ENCODE data around the gene PRKACA. TPM values are rescaled to one million over a fixed set of nuclear protein-coding genes. Genes with fewer than 3 reads are reported as not detected.
A peak's percentile ranks its signal among the peaks of the same experiment; 100 is the strongest.
"Not testable (repeated sequence)": the region's sequence is repeated elsewhere in the genome, so short reads cannot be mapped to it uniquely, and the experiment has no call there.

Gene PRKACA
- total RNA-seq, 4 donors from 2014 or later: 18.2 to 39.8 (median 30.0) TPM

GRCh38 chr19:14150041-14150769 is 32.6 kb upstream of the PRKACA start:
- no peaks in the 10 kb centered on the region for H3K27me3 ChIP-seq
- H3K4me3 ChIP-seq: no peak overlapping the region
- TF ChIP-seq CTCF (IDR thresholded peaks at IDR 0.05) (no peak), POLR2A (IDR thresholded peaks at IDR 0.05) (no peak)
- peaks cover 0 to 27% (median 10%) of the 10 kb centered on the region in 4 donors for H3K4me1 ChIP-seq
- H3K36me3 ChIP-seq: peaks cover 0 to 28% (median 0%) of the 10 kb centered on the region in 3 donors
- peak overlapping the region; percentile 57 to 71 (median 70) for H3K27ac ChIP-seq
- peak in 1 of 3 donors; percentile 49 for DNase-seq
- H3K9me3 ChIP-seq: no peaks in the 10 kb centered on the region

- Histone ChIP-seq H3K4me1 (peaks cover 0 to 27% (median 10%) of the 10 kb centered on the region in 4 donors), H3K27ac (peak overlapping the region; percentile 67 to 71 (median 70)), H3K27me3 (no peaks in the 10 kb centered on the region), H3K9me3 (no peaks in the 10 kb centered on the region), H3K36me3 (peaks cover 0 to 25% (median 0%) of the 10 kb centered on the region in 3 donors), H3K4me3 (peak overlapping the region in 2 of 4 donors; percentile 19 to 32)
- DNase-seq: peak; percentile 40 to 75 (median 65)
- TF ChIP-seq POLR2A (IDR thresholded peaks at IDR 0.05) (no peak), CTCF (IDR thresholded peaks at IDR 0.05) (no peak)
Measured at GRCh38 chr19:14149509-14149994, 32.0 kb upstream of the PRKACA start.

- Histone ChIP-seq H3K4me3 (peak overlapping the region in 1 of 4 donors; percentile 19), H3K9me3 (no peaks in the 10 kb centered on the region), H3K36me3 (peaks cover 0 to 21% (median 0%) of the 10 kb centered on the region in 3 donors), H3K4me1 (peaks cover 0 to 27% (median 10%) of the 10 kb centered on the region in 4 donors), H3K27me3 (no peaks in the 10 kb centered on the region), H3K27ac (peak overlapping the region; percentile 67 to 71 (median 70))
- DNase-seq: peak in 1 of 3 donors; percentile 47
- TF ChIP-seq POLR2A (IDR thresholded peaks at IDR 0.05) (no peak), CTCF (IDR thresholded peaks at IDR 0.05) (no peak)
Measured at GRCh38 chr19:14148751-14149410, 31.3 kb upstream of the PRKACA start.

- peak; percentile 42 to 77 (median 74) for DNase-seq
- Histone ChIP-seq H3K27me3 (no peaks in the 10 kb centered on the region), H3K9me3 (no peaks in the 10 kb centered on the region), H3K4me3 (no peak overlapping the region), H3K4me1 (peaks cover 0 to 27% (median 10%) of the 10 kb centered on the region in 4 donors), H3K36me3 (peaks cover 0 to 20% (median 0%) of the 10 kb centered on the region in 3 donors), H3K27ac (peak overlapping the region; percentile 67 to 71 (median 70))
- TF ChIP-seq POLR2A (IDR thresholded peaks at IDR 0.05) (no peak), CTCF (IDR thresholded peaks at IDR 0.05) (peak; percentile 26 to 76 (median 67))
Measured at GRCh38 chr19:14147797-14148605, 30.4 kb upstream of the PRKACA start.

- Histone ChIP-seq H3K36me3 (peaks cover 0 to 9% (median 0%) of the 10 kb centered on the region in 3 donors), H3K9me3 (no peaks in the 10 kb centered on the region), H3K27me3 (no peaks in the 10 kb centered on the region), H3K4me3 (no peak overlapping the region), H3K4me1 (peaks cover 0 to 27% (median 10%) of the 10 kb centered on the region in 4 donors), H3K27ac (no peak overlapping the region)
- TF ChIP-seq POLR2A (IDR thresholded peaks at IDR 0.05) (no peak), CTCF (IDR thresholded peaks at IDR 0.05) (no peak)
- no peak for DNase-seq
Measured at GRCh38 chr19:14146789-14147216, 29.2 kb upstream of the PRKACA start.

GRCh38 chr19:14146169-14146568 is 28.6 kb upstream of the PRKACA start:
- H3K27me3 ChIP-seq, H3K27ac ChIP-seq, H3K9me3 ChIP-seq, DNase-seq, H3K4me3 ChIP-seq, H3K36me3 ChIP-seq: not testable (repeated sequence)
- H3K4me1 ChIP-seq: peaks cover 0 to 27% (median 10%) of the 10 kb centered on the region in 4 donors
